ENCODE measurements around the gene PRDM16.
"Not testable (repeated sequence)": the region's sequence is repeated elsewhere in the genome, so short reads cannot be mapped to it uniquely, and the experiment has no call there.

Gene PRDM16

DNA sequence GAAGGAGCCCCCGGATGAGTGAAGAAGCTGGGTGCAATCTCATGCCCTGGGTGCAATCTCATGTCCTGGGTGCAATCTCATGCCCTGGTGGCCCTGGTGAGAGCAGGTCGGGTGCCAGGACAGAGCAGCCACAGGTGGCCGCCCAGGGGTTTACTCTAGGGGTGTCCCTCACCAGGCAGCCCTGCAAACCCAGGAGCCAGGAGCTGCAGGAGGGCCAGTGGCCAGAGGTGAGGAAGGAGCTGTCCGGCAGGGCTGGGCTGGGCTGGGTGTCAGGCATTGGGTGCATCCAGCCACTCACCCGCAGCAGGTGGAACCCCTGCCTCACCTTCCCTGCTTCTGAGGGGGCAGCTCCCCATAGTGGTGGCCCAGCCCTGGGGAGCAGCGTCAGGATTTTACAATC is 79.2 kb downstream of the PRDM16 start:
- DNase-seq: no peak

DNA sequence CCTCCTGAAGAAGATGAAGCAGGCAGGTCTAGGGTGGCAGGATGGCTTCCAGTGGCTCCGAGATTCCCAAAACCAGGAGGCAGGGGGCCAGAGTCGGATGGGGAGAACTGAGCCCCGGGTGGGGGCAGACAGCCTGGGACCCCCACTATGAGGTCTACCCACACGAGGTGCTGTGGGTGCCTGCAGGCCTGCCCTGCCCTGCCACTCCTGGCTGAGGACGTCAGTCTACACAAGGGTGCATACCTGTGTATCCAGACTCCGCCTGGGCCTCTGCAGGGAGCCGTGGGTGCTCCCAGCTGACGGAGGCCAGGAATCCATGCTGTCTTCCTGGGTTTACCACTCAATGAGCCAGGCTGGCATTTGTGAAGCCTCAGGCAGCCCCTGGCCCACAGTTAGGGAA is 80.3 kb downstream of the PRDM16 start:
- no peak for DNase-seq

DNA sequence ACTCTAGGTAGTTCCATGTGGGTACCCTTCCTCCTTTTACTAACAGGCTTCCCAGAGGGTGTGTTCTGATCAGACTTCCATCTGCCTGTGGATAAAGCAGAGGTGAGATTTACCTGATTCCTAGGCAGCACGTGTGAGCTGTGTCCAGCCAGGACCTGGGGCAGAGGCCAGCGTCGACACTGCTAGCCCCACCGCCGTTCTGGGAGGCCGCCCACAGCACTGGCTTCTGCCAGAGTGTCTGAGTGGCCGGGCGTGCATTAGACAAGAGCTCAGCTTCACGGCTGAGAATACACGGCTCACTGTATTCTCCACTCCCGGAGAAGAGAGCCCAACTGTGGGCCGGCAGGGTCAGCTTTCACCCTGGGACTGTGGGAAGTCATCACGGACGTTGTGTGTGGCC is 82.5 kb downstream of the PRDM16 start:
- no peak for DNase-seq

DNA sequence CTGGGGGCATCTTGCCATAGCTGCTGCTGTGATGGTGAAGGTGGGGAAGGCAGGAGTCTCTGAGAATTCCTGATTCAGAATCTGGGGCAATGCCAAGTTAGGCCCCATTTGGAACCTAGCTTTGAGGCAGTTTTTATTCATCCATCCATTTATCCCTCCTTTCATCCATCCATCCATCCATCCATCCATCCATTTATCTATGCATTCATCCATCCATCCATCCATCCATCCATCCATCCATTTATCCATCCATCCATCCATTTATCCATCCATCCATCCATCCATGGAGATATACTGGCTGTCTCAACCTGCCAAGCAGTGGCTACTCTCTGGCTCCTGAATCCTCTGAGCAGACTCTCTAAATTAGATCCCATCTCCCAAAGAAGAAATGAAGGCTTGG is 83.1 kb downstream of the PRDM16 start:
- DNase-seq: no peak

DNA sequence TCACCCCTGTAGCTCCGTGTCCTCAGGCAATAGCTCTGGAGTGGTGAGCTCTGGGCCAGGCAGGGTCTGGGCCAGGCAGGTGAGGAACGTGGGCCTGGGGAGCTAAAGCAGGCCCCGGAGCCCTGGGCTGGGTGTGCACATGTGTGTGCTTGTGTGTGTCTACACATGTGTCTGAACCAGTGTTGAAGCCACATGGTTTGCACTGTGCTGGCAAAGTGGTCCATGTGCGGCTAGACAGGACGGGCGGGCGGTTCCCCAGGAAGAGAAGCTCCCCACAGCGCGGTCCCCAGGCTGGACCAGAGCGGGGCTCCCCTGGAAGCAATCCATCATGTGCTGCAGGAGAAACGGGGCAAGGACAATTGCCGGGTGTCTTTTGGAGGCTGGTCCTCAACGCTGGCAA is 84.2 kb downstream of the PRDM16 start:
- no peak for DNase-seq

DNA sequence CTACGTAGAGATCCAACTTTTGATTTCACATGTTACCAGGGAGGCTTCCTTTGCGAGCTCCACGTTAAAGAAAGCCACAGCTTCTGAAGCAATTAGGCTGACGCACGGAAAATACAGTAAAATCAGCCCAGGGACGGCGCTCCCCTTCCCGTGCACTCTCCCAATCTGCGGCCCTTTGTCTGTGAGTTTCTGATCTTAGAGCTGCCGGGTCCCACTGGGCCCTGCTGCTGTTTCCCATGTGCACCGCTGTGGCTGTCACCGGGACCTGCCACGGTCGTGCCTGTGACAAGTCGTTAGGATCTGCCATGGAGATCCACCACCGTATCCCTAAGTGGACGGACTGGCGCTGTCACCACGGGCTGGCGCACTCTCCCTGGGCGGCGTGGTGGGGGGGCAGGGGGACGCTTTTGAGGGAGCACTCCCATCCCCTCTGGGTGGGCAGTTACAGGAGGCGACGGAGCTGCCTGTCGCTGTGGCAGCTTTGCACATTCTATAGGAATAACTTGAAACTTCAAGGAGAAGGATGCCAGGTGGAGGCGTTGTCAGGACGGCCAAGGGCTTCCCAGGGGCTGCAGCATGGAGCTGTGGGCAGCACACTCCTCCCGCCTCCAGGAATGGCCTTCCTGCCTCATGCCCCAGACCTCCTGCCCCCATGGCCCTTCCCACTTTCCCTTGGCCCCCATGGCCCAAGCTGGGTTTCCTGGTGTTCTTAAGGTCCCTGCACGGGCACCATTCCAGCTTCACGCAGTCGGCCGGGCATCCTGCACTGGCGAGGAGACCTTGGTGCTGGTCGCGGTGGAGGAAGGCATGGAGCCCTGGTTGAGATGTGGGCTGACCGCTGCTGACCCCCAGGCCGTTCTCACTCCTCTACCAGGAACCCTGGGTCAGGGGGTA is 85.1 kb downstream of the PRDM16 start:
- DNase-seq: no peak

DNA sequence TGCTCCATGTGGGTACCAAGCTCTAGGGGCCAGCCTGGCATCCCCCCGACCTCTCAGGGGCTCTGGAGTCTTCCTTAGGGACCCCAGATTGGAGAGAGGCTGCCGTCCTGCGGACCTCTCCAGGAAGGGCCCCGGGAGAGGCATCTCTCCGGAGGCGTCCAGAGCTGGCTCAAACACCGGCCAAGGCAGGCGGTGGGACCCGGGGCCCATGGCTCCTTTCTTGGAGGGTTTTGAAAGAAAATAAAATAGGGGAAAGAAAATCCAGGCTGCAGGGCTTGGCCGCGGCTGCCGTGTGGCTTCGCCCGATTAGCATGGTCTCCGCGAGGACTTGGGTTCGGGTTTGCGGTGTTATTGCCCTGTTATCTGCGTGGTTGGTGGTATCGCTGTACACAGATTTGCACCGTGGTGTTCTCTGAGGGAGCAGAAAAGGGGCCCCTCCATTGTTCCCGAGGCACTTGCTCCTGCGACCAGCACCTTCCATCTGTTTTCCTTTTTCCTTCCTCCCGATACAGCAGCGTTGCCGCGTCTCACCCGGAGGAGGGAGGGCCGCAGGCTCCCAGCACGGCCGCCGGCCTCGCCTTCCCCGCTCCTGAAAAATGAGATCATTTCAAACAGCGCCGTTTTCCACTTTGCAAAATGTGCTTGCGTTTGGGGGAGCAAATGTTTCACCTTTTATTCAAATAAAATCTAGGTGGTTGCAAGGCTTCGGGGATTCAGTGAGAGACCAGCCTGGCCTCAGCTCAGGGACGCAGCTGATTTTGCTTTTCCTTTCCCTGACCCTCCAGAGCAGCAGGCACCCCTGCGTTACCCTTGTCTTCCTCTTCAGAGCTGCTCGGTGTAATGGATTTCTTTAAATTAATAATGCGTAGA is 86.3 kb downstream of the PRDM16 start:
- DNase-seq: no peak

DNA sequence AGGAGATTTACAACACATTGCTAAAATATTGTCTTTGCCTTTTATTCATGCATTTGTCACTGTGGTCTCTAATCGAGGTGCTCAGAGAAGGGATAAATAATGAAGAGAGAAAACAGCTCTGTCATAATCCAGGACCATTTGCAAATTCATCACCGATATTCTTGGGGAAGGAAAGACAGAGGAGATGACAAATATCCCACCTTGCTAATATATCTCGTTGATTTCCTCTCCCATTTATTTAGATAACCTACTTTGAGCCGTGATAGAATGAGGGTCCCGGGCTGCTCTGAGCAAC is 86.9 kb downstream of the PRDM16 start:
- no peak for DNase-seq

DNA sequence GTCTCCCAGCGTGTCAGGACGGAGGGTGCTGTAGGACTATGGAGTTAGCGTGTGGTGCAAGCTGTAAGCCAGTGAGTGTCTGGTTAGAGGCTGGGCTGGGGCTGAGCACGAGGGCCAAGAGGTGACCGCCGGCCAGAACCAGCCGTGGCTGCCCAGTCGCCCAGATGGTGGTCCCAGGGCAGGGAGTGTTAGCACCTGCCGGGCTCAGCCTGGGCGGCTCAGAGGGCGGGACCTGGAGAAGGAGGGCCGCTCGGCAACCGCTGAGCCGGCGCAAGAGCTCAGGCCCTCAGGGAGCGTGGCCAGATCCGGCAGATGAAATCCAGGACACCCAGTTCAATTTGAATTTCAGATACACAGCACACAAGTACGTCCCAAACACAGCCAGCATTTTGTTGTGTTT is 87.9 kb downstream of the PRDM16 start:
- no peak for DNase-seq

DNA sequence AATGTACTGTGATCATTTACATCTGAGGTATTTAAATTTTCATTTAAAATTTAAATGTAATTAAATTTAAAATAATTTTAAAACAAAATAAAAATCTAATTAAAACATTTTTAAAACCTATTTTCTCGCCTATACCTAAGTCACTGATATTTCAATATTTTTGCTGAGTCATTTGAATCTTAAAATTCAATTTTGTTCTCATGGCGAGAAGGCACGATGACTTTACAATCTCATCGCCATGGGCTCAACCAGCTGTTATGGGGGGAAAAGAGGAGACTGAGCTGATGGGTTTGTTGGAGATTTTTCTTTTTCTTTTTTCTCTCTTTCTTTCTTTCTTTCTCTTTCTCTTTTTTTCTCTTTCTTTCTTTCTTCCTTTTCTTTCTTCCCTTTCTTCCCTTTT is 89.3 kb downstream of the PRDM16 start:
- no peak for DNase-seq

DNA sequence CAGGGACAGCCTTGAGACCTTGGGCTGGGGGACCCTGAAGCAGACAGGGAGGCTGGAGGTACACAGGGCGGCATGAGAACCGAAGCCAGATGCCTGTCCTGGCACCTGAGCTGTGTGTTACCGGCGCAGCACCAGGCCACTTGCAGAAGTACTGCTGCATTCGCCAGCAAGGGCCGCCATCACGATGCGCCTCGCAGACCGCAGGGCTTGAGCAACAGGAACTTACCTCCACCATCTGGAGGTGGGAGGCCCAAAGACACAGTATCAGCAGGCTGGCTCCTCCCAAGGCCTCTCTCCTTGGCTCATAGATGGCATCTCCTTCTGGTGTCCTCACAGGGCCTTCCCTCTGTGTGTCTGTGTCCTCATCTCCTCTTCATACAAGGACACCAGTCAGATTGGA is 90.1 kb downstream of the PRDM16 start:
- DNase-seq: no peak

DNA sequence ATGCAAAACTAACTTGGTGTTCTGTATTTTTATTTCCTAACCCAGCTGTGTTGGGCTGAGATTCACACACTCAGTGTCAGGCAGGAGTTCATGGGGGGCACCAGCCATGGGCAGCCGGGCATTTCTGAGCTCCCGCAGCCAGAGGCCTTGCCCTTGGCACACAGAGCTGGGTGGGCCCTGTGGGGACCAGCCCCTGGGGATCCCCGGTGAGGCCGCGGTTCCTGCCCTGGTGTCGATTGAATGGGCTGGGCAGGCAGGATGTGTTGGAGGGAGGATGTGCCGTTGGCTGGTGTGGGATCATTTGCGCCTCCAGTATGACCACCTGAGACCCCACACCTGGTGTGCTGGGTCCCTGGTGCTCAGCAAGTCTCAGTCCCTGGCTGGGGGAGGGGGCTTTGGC is 91.0 kb downstream of the PRDM16 start:
- DNase-seq: no peak

DNA sequence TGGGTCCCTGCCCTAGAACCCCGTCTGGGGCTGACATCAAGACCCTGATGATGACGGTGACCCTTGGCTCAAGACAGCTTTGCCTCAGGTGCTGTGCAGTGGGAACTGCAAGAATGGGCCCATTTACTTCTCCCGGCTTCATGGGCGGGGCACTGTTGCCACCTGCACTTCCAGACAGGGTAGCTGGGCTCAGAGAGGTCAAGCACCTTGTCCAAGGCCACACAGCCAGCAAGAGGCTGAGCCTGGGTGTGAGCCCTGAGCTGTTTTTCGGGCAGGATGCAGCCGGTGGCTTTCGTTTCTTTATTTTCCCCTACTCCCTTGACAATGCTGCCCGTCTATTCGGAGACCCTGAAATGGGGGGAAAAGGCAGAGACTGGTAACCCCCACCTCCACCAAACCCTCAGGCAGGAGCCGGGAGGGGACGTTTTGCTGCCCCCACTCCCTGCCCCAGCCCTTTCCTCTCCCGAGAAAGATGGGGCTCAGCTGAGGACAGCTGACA is 91.7 kb downstream of the PRDM16 start:
- DNase-seq: no peak

DNA sequence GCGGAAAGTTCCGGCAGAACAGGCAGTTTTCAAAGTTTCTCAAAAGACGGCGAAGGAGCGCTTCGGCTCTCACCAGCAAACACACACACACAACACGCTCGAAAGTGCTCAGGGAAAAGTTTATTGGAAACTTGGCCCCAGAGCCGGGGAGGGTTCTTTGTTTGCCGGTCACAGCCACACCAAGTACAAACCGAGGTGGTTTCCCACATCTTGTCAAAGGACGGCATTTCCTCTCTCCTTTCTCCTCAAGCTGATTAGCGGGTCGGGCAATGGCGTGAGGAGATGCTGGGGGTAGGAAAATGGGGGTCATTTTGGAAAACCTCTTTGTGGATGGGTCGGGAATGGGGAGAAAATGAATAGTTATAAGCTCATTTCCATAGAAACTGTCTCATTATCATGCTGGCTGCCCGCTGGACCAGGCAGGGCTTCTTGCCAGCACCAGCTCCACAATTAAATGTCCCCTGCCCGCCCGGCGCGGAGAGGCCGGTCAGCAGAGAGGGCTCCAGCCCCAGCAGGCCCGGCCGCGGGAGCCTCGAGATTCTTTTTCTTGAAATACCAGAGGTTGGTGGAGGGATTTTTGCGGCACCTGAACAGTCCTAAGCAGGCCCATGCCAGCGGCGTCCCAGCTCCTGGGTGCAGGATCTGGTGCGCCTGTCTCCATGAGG is 92.3 kb downstream of the PRDM16 start:
- no peak for DNase-seq

DNA sequence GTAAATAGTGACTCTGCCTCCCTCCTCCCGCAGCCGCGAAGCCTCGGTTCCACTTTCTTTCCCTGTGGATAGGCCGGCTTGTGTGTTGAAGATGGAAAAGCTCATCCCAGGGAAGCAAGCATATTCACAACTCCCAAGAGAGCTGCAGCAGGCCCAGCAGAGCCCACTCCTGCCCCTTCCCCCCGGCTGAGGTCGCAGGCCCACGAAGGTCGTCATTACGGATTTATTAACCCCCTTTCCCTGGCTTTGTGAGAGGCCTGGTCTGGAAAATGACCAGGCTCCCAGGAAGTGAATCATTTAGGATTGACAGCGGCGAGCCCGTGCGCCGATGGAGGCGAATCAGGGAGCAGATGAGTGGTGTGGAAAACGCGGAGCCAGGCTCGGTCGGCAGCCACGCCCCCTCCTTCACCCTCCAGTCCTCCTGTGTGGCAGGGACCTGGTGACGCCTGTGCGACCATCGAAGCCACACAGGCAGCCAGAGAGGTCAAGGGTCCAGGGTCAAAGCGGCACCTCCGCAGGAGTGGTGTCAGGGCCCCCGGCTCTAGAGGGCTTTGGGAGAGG is 93.4 kb downstream of the PRDM16 start:
- no peak for DNase-seq

DNA sequence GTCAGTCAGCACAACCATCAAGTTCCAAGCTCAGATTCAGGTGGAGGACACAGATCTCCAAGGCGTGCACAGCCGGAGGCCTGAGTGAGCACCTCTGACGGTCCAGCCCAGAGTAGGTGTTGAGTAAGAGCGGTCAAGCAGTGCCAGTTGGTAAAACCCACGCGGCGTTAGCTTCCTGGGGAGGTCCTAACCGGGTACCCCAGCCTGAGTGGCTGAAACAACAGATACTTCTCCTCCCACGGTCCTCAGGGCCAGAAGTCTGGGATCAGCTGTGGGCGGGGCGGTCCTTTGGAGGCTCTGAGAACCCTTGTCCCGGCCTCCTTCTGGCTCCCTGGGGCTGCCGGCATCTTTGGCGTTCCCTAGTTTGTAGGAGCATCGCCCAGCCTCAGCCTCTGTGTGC is 94.4 kb downstream of the PRDM16 start:
- DNase-seq: no peak

DNA sequence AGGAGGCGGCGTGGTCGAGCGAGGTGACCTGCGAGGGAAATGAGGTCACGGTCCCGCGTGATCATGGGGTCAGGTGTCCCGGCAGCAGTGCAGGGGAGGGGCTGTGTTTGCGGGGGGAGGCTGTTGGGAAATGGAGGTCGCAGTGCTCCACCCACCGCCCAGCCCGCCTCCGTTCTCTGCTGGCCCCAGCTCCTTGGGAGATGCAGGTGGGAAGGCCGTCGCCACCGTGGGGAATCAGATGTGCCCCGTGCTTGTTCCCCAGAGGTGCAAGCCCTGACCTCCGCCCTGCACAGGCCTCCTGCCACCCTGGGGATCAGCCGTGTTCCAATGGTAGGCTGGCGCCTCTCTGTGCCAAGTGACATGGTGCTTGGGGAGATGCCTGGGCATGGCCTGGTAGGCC is 95.7 kb downstream of the PRDM16 start:
- no peak for DNase-seq

DNA sequence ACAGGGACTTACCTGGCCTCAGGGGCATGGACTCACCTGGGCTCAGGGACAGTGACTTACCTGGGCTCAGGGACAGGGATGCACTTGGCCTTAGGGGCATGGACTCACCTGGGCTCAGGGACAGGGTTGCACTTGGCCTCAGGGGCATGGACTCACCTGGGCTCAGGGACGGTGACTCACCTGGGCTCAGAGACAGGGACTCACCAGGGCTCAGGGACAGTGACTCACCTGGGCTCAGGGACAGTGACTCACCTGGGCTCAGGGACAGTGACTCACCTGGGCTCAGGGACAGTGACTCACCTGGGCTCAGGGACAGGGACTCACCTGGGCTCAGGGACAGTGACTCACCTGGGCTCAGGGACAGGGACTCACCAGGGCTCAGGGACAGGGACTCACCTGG is 96.2 kb downstream of the PRDM16 start:
- DNase-seq: not testable (repeated sequence)

DNA sequence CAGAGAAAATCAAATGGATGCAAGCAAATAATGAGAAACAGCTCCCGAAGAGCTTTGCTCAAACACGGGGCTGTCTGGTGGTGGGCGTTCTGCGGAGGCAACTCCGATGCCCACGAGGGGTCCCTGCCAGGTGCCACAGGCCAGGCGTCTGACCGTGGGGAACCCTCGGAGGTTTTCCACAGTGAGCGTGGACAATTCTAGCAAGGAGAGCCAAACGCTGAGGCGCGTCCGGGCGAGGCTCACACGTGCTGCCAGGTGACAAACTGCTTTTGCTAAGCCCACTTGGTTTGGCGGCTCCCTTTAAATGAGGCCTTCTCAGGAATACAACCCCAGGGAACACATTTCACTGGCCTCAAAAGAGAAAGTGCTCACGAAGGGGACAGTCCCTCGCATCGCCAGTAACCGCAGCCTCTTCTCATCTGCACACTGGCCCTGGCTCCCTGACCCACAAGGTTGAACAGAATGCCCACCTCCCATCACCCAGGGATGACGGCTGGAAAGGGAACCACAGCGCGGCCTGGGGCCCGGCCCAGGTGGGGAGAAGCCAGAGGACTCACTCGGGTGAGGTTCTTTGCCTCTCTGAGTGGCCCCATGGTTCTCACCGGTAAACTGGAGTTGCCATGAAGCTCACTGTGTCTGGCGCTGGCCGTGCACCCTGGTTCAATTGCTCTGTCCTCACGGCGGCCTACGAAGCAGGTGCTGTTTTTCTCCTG is 97.4 kb downstream of the PRDM16 start:
- DNase-seq: no peak

DNA sequence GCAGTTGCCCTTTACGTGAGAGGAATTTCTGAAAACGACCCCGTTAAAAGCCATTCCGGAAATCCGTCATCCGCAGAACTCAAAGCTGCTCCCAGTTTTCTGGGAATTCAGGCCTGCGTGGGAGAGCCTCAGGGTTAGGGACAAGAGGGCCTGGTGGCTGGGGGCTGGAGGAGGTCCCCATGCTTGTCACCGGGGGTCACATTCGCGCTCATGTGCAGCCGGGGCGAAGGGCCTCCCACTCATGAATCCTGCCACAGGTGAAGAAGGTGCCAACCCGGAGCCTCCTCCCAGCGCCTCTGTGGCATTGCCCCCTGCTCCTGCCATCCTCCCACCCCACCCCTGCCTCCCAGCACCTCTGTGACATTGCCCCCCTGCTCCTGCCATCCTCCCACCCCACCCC is 98.3 kb downstream of the PRDM16 start:
- no peak for DNase-seq

DNA sequence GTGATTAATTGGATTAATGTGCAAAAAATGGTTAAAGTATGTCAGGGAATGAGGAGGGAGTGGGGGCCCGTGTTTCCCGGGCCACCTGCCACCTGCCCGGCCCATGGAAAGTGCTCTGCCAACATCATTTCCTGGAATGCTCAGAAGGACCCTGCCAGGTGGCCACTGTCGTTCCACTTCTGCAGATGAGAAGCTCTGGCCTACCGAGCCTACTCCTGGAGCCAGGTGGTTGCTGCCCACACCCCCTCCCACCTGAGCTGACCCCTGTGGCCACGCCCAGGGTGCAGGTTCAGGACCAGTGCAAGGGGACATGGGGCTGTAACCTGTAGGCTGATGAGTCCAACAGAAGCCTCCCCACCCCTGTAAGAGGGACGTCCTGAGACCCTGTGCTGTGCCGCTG is 99.7 kb downstream of the PRDM16 start:
- DNase-seq: no peak

DNA sequence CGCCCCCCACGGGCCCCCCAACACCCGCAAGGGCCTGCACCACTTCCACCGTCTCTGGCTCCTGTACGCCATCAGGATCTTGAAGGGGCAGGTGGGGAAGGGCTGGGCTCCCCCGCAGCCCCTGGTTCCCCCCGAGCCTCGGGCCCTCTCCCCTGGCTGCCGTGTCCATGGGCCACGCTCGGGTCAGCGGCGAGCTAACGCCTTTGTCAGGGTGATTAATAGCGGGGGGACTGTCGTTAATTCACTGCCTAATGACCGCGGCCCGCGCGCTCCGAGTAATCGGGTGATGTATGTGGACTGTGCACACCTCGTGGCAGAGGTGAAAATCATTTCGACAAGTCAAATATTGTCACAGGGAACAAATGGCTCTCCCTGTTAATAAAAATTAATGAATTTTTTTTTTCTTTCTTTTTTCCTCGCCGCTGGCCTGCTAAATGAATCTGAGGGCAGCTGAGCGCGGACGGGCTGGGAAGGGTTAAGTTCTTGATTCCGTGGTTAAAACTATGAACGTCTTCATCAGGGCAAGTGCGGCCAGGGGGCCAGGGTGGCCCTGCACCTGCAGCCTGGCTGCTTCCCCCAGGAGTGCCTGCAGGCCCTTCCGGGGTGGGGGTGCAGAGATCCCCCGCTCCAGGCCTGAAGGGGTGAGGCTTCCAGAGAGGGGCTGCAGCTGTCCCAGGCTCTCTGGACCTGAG is 100.8 kb downstream of the PRDM16 start:
- no peak for DNase-seq

Data from NCI-H524 (cell line).